Spleen (tissue), 11 donors: ENCODE data around the gene UGT1A10. TPM values are rescaled to one million over a fixed set of nuclear protein-coding genes. Genes with fewer than 3 reads are reported as not detected.

Source experiments
- DNase-seq: peaks from one replicate; pipeline ENCODE4 v3.0.0-alpha.2; 2020
- H3K27ac ChIP-seq, 8 donors: fragments of 200-600 bp; sonication (generic) in 7 of 8; 1 replicate in 4 of 8; 2 replicates in 4 of 8; pipeline versions ENCODE4 v1.5.0 to v1.8.0; 2016 to 2021; ENCODE audit warnings: inconsistent platforms in 4 of 8, mild to moderate bottlenecking in 4 of 8, moderate library complexity in 1 of 8
- H3K27me3 ChIP-seq, 7 donors: fragments of 200-600 bp; sonication (generic) in 6 of 7; replicated peaks in 1 of 7; 1 replicate in 4 of 7; 2 replicates in 3 of 7; pipeline versions ENCODE4 v1.5.0 to v1.8.0; 2016 to 2021; ENCODE audit warnings: inconsistent platforms in 3 of 7, mild to moderate bottlenecking in 1 of 7
- H3K36me3 ChIP-seq, 6 donors: fragments of 200-600 bp; sonication (generic) in 5 of 6; 1 replicate in 4 of 6; 2 replicates in 2 of 6; pipeline versions ENCODE4 v1.5.0 to v1.8.0; 2016 to 2021; ENCODE audit warnings: inconsistent platforms in 2 of 6
- H3K4me1 ChIP-seq, 6 donors: fragments of 200-600 bp; sonication (generic) in 5 of 6; 1 replicate in 3 of 6; 2 replicates in 3 of 6; pipeline versions ENCODE4 v1.5.0 to v1.8.0; 2016 to 2021; ENCODE audit warnings: inconsistent platforms in 3 of 6
- H3K4me3 ChIP-seq, 8 donors: fragments of 200-600 bp; sonication (generic) in 7 of 8; 1 replicate in 4 of 8; 2 replicates in 4 of 8; pipeline versions ENCODE4 v1.5.0 to v1.8.0; 2016 to 2021; ENCODE audit warnings: inconsistent platforms in 4 of 8, mild to moderate bottlenecking in 4 of 8, moderate library complexity in 2 of 8
- H3K9me3 ChIP-seq, 8 donors: fragments of 200-600 bp; sonication (generic) in 7 of 8; 1 replicate in 4 of 8; 2 replicates in 4 of 8; pipeline versions ENCODE4 v1.5.0 to v1.8.0; 2016 to 2021; ENCODE audit warnings: inconsistent platforms in 4 of 8
- CTCF ChIP-seq, 11 experiments: fragments of 200-600 bp in 7 of 11; fragments of 450-650 bp in 4 of 11; sonication (generic) in 4 of 11; IDR thresholded peaks in 8 of 11; conservative IDR thresholded peaks in 3 of 11; 1 replicate in 7 of 11; 2 replicates in 4 of 11; pipeline versions ENCODE4 v1.4.0 to v1.8.0; 2016 to 2021; ENCODE audit warnings: antibody characterized with exemption in 11 of 11, inconsistent platforms in 4 of 11, mild to moderate bottlenecking in 1 of 11
- POLR2A ChIP-seq, 3 donors: fragments of 450-650 bp; IDR thresholded peaks; one replicate each; pipeline ENCODE4 v1.5.1; 2017; ENCODE audit warnings: antibody characterized with exemption in 3 of 3, mild to moderate bottlenecking in 1 of 3
- POLR2AphosphoS5 ChIP-seq, 3 donors: sonication (generic); formaldehyde crosslinking; IDR thresholded peaks; one replicate each; pipeline ENCODE4 v1.5.1; 2017; ENCODE audit warnings: antibody characterized with exemption in 3 of 3
- WGBS, 5 donors: extraction: QIAGEN DNeasy Blood & Tissue Kit in 3 of 5; methylation state at CpG; one replicate each; pipeline versions ENCODE4 v1.1.5 to v1.1.7; 2013 to 2018; 5-methylcytosine and 5-hydroxymethylcytosine counted together
- intact Hi-C: fragments of 100-400 bp; cut with DNase I; formaldehyde crosslinking; loops from one replicate; pipeline ENCODE4 v1.15.0; 2023; ENCODE audit warnings: low total_unique reads
- polyA plus RNA-seq, 3 donors: library from polyadenylated mRNA; stranded (reverse); fragments of 200-250 nt; gene quantifications; one replicate each; pipeline ENCODE4 v1.2.1, GENCODE V29; 2013
- total RNA-seq, 7 donors: library from RNA; depleted of rRNA in 3 of 7; stranded (reverse); fragments of >200 nt in 3 of 7; fragmentation: NEBNext Ultra II Directional in 4 of 7; extraction: Animal tissue kit (Norgen Biotek cat#: 25700) in 4 of 7; gene quantifications; one replicate each; pipeline versions ENCODE4 v1.1.0 to v1.2.1, GENCODE V29; 2016 to 2021
- donor health status: healthy with polysubstance abuse.
- donor health status: DM: no; HTN: no; CAD: no; lungs with moderate emphysema.
- donor health status: DM: no; HTN: no; CAD: no.
- donor health status: Bipolar disorder and iron deficiency.
- donor health status: healthy.
- donor health status: DM: no; HTN: no; CAD: no.
- donor health status: DM: yes; HTN: yes; CAD: no.

Gene UGT1A10
- total and polyA plus RNA-seq, 10 donors: 0.03 TPM; not detected in 9

GRCh38 chr2:233769260-233769659 is 133.0 kb downstream of the UGT1A10 start:
- H3K4me1 ChIP-seq: no peaks in the 10 kb centered on the region
- 88 to 93% (median 92%) methylated on average over 9 of the region's 9 CpGs for WGBS, 5 donors
- TF ChIP-seq POLR2AphosphoS5 (IDR thresholded peaks at IDR 0.05) (no peak), POLR2A (IDR thresholded peaks at IDR 0.05) (no peak), CTCF (IDR thresholded peaks at IDR 0.05 in 8 of 11, conservative IDR thresholded peaks at IDR 0.05 in 3 of 11) (no peak)
- H3K27ac ChIP-seq: no peak overlapping the region
- H3K27me3 ChIP-seq: peaks cover 0 to 24% (median 0%) of the 10 kb centered on the region in 7 donors
- no peak for DNase-seq
- intact Hi-C loops: no loop called here
- H3K9me3 ChIP-seq: no peaks in the 10 kb centered on the region
- no peak overlapping the region for H3K4me3 ChIP-seq
- H3K36me3 ChIP-seq: no peaks in the 10 kb centered on the region

- Histone ChIP-seq H3K9me3 (peaks cover 0 to 22% (median 12%) of the 10 kb centered on the region in 8 donors), H3K4me3 (no peak overlapping the region), H3K36me3 (no peaks in the 10 kb centered on the region), H3K4me1 (no peaks in the 10 kb centered on the region), H3K27ac (no peak overlapping the region), H3K27me3 (peaks cover 0 to 14% (median 0%) of the 10 kb centered on the region in 7 donors)
- no peak for DNase-seq
- intact Hi-C loops: no loop called here
- WGBS, 5 donors: 85 to 93% (median 88%) methylated on average over 11 to 16 of the region's 16 CpGs
- TF ChIP-seq POLR2A (IDR thresholded peaks at IDR 0.05) (no peak), CTCF (IDR thresholded peaks at IDR 0.05 in 8 of 11, conservative IDR thresholded peaks at IDR 0.05 in 3 of 11) (no peak), POLR2AphosphoS5 (IDR thresholded peaks at IDR 0.05) (no peak)
Observed at GRCh38 chr2:233772153-233772552, 135.9 kb downstream of the UGT1A10 start.

GRCh38 chr2:233772583-233772982 is 136.3 kb downstream of the UGT1A10 start:
- H3K9me3 ChIP-seq: peaks cover 0 to 26% (median 12%) of the 10 kb centered on the region in 8 donors
- WGBS, 5 donors: 68 to 84% (median 73%) methylated on average over 4 to 5 of the region's 5 CpGs
- no peaks in the 10 kb centered on the region for H3K36me3 ChIP-seq
- H3K27me3 ChIP-seq: peaks cover 0 to 10% (median 0%) of the 10 kb centered on the region in 7 donors
- no peak overlapping the region for H3K4me3 ChIP-seq
- TF ChIP-seq CTCF (IDR thresholded peaks at IDR 0.05 in 8 of 11, conservative IDR thresholded peaks at IDR 0.05 in 3 of 11) (no peak), POLR2AphosphoS5 (IDR thresholded peaks at IDR 0.05) (no peak), POLR2A (IDR thresholded peaks at IDR 0.05) (no peak)
- no peak for DNase-seq
- intact Hi-C loops: no loop called here
- H3K4me1 ChIP-seq: no peaks in the 10 kb centered on the region
- no peak overlapping the region for H3K27ac ChIP-seq

- Histone ChIP-seq H3K4me3 (no peak overlapping the region), H3K27ac (no peak overlapping the region), H3K27me3 (peaks cover 0 to 4% (median 0%) of the 10 kb centered on the region in 7 donors), H3K36me3 (no peaks in the 10 kb centered on the region), H3K4me1 (no peaks in the 10 kb centered on the region), H3K9me3 (peaks cover 0 to 26% (median 12%) of the 10 kb centered on the region in 8 donors)
- DNase-seq: no peak
- intact Hi-C loops: no loop called here
- 83 to 95% (median 89%) methylated on average over 5 of the region's 5 CpGs for WGBS, 5 donors
- TF ChIP-seq CTCF (IDR thresholded peaks at IDR 0.05 in 8 of 11, conservative IDR thresholded peaks at IDR 0.05 in 3 of 11) (no peak), POLR2AphosphoS5 (IDR thresholded peaks at IDR 0.05) (no peak), POLR2A (IDR thresholded peaks at IDR 0.05) (no peak)
Observed at GRCh38 chr2:233773854-233774253, 137.6 kb downstream of the UGT1A10 start.
